HG03097 (cell line): ENCODE results near the gene AGPAT4.
"Not testable (repeated sequence)": the region's sequence is repeated elsewhere in the genome, so short reads cannot be mapped to it uniquely, and the experiment has no call there.

Experiments used
- ATAC-seq: cut with Tn5 transposase; IDR thresholded peaks from one replicate; pipeline ENCODE4 v1.9.1; 2021; ENCODE audit not compliant: unreplicated experiment, low FRiP score

The AGPAT4 gene

DNA sequence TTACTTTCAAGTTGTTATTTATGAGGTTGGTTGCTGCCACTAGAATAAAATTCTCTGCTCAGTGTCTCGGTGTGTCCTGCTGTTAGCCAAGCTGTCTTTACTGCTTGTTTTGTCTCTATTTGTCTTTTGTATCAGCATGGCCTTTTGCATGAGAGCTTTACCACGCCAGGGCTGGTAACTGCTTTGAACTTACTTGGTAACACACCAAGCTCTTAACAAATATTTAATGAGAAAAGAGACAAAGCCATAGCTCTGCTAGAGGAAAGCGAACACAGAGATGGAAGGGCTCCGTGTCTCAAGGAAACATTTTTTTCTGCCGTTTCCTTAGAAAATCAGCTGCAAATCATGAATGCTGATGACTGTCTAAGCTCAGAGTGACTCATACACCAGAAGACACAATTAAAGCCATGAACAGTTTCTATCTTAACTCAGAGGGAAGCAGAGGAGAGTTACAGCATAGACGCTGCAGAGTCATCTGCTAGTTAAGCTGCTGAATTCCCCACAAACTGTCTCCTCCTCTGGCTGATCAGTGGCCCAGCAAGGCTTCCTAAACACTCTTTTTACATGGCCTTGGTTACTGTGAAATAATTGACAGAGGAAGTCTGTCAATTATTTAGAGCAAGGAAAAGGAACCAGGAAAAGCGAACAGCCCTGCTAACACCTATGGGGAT lies 44.8 kb downstream of the AGPAT4 start:
- ATAC-seq: no peak

DNA sequence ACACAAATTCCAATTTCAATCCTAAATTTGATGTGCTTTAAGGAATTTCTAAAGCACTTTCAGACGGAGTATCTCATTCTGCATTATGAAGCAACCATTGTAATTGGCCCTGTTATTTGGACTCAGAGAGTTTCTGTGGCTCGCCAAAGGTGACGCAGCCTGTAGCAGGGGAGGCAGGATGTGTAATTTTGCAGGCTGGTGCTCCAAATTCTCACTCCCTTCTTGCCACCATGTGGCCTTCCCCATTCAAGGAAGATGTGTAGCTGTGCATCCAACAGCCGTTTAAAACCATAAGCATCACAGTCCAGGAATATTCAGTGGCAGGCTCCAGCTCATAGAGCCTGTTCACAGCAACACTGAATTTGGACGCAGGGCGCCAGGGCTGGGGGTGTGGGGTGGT lies 45.8 kb downstream of the AGPAT4 start:
- ATAC-seq: no peak

DNA sequence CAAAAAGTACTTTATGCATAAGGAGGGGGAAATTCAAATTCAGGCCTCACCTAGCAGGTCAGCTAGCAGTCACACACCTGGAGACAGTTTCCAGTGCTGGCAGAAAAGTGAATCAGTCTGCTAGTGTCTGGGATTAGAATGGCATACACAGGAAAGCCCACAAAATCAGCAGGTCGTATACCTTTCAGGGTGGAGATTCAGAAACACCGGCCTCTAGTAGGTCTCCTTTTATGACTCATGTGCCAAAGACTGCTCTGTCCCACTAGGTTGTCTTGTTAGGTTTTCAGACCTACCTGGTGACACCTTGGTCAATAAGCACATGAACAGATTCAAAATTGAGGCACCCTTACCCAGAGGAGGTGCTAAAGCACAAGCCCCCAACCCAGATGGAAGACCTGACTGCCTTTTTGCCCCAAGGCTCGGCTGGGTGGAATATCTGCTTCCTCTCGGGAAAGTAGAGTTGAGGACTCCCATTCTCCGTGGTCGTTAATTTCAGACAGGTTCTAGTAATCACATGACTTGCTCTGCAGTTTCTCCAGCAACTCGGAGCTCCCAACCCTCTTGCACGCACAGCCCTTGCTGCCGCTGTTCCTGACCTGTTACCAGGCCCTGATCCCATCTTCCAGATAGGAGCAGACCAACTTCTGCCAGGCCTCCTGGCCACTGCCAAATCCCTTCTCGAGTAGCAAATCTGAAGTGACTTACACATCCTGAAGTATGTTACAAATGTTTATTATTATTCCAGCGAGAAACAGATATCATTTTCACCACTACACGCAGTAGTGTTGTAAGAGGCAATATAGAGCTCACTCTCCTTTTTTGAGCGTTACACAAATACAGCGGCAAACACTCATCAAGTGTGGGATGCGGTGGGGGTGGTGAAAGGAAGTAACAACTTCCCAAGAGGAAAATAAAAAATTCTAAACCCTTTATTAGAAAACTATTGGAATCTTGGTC lies 46.6 kb downstream of the AGPAT4 start:
- ATAC-seq: no peak

DNA sequence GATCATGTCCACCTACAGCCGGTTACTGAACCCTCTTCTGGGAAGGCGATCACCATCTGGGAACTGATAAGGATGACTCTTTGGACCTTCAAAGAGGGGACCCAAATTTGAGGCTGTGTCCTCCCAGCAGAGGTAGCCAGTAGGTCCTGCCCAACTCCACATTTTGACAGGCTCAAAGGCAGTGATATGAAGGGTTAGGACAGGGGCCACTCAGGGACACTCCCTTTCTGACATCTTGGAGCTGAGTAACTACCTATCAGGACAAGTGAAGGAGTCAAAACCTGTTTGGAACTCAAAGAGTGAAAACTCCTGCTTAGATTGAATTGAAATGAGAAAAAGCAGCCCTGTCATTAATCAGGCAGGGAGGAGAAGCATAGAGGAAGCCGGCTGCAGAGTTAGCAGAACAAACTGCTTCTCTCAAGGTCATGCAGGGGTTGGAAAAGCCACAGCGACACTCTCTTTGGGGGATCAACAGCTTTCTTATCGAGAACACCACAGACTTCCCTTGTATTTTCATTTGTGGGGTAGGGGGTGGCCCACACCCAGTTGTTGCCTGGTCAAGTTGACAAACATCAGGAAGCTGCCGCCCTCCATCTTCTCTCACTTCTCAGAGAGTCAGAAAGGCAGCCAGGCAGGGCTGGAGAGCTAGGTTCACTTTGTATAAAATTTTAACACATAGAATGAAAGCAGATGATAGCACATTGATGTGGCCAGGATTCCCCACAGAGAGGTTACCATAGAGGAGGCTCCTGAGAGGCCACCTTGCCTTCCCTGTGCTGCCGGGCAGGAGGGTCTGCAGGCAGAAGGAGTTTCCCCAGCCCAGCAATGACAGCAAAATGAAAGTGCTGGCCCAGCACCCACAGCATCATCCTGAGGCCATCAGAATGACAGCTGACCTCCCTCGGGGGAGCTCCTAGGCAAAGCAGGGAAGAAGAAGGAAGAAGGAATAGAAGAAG lies 47.6 kb downstream of the AGPAT4 start:
- ATAC-seq: no peak

DNA sequence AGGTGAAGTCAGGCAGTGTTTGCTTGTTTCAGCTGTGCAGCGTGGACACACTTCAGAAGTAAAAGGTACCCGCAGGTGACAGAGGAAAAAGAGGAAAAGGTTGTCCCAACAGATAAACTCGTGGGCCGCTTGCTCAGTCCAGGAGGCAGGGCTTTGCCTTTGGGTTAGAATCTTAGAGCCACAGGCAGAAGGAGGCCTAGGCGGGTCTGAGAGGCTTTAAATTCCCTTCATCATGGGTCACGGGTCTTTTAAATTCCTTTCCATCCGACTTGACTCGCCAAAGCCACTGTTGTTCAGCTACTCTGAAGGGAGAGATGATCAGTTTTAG lies 48.2 kb downstream of the AGPAT4 start:
- no peak for ATAC-seq

DNA sequence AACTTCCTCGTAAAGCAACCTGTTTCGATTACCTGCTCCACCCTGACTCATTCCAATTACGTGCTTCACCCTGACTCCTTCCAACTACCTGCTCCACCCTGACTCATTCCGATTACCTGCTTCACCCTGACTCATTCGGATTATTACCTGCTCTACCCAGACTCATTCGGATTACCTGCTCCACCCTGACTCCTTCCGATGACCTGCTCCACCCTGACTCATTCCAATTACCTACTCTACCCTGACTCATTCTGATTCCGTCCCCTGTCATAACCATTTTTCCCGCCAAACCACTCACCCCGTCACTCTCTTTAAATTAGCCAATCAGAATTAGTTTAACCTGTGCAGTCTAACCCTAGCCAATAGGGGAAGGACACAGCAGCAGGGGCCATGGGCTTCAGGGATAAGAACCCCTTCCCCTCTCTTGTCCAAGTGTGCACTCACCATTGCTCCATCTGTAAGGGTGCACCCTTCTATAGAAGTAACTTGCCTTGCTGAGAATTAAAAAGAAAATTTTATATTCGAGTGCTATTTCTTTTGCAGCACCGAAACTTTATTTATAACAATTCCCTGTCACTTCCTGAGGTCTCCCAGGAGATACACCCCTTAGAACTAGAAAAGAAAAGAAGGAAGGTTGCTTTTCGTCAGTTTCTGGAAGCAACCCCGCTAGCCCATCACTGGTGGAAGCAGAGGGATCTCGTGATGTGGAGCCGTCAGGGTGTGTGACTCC lies 48.7 kb downstream of the AGPAT4 start:
- ATAC-seq: not testable (repeated sequence)

DNA sequence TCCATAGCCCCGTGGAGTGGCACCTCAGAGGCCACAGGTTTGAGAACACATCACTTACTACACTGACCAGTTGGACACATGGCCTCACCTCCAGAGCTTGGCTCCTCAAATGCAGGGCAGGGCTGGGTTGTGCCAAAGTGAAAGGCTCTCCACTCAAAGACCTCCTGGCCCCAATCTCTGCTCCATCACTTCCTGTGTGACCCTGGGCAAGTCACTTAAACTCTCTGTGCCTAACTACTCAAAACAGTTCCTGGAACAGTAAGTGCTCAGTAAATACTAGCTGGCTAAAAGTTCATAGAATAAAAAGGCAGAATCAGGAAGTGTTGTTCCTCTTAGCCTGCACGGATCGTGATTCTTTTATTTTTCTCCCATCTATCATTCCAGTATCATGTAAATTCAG lies 50.2 kb downstream of the AGPAT4 start:
- no peak for ATAC-seq

DNA sequence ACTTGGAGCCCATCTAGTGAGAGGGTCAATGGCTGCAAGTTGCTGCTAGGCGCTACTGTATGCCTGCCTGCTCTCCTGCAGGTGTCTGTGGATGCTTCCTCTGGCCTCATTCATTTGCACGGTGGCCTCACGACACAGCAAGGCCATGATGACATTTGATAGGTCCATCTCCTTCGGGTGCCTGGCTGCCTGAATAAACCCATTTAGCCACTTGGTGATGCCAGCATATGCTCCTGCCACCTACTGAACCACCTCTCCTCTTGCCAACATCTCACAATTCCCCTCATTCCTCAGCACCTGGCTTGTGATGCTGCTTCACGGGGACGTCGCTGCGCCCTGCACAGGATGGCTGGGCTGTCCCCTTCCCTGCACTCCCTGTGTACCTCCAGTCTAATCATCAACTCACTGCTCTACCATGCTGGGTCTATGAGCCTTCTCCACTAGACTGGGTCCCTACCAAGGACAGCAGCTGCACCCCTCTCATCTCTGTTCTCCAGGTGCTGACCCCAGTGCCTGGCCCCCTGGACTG lies 51.1 kb downstream of the AGPAT4 start:
- no peak for ATAC-seq

DNA sequence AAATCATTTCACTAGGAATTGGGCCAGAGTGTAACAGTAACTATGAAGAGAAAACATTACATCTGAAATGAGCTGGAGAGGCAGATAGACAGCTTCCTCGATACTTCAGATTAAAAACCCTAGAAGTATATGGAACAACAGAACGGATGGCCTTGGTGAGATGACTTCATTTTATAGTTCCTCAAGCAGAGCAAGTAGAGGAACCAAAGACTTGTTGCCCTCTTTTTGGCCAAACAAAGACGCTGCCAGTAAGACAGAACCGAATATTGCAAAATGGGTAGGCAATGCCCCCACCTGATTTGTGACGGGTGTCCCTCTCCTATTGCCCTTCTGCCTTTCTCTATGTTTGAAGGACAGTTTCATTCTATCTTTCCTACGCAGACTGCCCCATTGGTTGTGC lies 53.5 kb downstream of the AGPAT4 start:
- ATAC-seq: no peak

DNA sequence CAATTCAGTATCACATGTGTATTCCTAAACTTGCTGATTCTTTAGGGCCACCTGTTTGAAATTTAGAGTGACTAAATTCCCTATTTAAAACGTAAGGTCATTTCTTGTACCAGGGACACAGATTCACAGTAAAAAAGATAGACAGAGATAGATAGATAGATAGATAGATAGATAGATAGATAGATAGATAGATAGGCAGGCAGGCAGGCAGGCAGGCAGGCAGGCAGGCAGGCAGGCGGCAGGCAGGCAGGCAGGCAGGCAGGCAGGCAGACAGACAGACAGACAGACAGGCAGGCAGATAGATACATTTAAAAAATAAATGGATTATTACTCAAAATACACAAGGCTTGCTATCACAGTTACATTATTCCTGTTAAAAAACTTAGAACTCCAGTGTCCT lies 54.2 kb downstream of the AGPAT4 start:
- no peak for ATAC-seq

DNA sequence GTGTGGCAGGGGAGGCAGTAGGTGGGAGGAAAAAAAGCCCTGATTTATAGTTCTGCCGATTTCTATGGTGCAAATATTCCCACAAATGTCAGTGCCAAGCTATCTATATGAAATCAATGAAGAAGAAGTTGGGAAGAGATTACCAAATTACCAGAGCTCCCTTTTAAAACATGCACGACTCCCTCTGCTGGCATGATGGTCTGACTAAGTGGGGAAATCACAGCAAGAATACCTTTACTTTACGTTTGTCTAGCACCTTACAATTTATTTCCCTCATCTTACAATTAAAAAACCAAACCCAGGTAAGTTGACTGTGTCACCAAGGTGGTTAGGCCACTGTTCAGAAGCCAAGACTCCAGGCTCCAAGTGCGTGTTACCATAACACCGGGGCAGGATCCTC lies 55.6 kb downstream of the AGPAT4 start:
- ATAC-seq: no peak

DNA sequence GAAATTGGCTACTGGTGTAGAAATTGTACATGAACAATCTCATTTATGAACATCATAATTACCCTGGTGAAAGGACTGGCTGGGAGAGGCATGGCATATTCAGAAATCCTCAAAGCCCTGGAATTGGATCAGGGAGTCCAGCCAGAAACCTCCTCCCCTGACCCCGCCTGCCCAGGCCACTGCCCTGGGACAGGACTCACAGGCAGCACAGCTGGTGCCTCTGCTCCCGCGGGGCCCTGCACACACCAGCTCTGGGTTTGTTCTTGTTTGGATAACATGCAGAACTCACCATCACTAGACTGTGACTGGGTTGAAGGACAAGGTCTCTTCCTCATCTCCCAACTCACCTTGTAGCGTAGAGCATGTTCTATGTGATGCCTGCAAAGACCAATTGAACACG lies 56.2 kb downstream of the AGPAT4 start:
- no peak for ATAC-seq

DNA sequence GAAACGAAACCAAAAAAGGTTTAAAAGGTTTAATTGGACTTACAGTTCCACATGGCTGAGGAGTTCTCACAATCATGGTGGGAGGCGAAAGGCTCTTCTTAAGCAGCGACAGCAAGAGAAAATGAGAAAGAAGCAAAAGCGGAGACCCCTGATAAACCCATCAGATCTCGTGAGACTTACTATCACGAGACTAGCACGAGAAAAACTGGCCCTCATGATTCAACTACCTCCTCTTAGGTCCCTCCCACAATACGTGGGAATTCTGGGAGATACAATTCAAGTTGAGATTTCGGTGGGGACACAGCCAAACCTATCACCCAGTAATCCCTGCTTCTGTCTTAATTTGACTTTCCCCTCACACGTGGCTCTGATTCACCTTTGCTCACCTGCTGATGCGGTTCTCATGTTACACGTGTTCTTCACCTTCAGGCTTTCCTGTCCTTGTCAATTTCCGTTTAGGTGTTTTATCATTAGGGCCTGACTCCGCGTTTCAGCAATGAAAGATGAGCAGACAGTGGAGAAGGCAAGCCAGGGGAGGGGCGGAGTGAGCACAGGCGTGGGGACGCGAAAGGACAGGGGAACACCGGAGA lies 57.1 kb downstream of the AGPAT4 start:
- ATAC-seq: no peak

DNA sequence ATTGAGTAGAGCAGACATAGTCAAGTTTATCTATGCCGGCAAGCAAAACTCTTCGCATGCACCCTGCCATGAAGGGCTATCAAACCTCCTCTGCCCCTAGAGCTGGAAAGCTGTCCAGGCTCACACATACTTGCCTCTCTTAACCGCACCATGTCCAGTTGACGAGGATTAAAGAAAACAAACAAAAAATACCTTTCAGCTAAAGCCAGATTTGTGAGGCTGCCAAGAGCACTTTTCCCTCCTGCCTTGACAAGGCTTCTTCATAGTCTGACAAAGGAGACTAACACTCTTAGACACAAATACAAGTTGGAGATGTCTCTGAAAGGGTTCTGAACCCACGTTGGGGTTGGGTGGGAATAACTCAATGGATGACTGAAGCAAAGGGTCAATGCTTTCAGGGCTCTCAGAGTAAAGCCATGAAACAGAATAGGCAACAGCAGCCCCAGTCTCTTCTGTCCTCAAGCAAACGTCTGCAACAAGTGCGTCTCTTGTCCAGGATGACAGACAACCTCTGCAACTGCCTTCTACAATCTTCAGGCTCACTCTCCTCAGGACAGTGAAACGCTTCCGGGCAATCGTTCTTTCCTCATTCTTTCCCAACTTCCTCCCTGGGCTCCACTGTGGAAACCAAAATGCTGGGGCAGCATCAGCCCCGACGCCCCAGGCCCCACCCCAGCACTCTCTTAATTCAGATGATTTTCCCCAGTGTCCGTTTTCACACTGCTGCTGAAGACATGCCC lies 57.8 kb downstream of the AGPAT4 start:
- ATAC-seq: no peak

DNA sequence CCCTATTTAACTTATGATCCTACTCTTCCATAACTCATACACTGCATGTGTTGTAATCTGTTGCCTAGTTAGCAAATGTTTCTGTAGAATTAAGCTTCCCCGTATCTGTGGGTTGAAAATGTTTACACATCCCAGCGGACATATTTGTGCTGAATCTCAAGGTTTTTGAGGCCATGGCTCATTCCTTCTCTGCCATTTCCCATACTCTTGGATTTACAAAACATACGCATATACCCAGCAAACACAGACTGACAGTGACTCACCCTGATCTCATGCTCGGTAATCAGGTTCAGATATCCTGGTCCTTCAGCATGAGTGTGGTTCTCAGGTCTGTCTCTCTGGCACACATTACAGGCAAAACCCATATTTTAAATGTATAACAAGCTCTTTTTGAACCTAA lies 58.7 kb downstream of the AGPAT4 start:
- ATAC-seq: no peak

DNA sequence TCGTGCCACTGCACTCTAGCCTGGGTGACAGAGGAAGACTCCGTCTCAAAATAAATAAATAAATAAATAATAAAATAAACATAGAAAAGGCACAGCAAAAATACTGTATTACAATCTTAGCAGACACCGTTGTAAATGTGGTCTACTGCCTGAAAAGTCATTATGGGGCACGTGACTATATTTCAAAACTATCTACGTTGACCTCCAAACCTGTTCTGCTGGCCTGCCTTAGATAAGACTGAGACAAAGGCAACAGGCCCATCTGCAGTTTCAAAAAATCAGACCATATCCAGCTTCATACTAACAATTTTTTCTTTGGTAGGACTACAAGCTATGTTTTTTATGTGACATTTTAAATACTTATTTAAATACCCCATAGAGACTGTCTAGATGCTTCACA lies 59.1 kb downstream of the AGPAT4 start:
- ATAC-seq: no peak

DNA sequence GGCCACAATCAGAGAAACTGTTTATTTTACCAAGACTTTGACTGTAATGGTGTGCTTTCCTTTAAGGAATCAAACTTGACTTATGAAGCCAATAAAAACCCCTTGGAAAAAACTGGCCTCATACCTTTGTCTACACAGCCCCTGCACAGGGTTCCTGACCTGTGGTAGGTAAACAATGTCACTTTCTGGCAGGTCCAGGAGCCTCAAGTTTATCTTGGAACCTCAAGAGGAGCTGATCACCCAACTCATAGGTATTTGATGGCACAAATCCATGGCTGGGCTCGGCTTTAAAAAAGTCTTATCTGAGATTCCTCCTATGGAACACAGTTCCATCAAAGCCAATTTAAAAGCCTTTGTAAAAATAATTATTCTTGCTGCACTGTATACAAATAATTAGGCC lies 61.0 kb downstream of the AGPAT4 start:
- no peak for ATAC-seq

DNA sequence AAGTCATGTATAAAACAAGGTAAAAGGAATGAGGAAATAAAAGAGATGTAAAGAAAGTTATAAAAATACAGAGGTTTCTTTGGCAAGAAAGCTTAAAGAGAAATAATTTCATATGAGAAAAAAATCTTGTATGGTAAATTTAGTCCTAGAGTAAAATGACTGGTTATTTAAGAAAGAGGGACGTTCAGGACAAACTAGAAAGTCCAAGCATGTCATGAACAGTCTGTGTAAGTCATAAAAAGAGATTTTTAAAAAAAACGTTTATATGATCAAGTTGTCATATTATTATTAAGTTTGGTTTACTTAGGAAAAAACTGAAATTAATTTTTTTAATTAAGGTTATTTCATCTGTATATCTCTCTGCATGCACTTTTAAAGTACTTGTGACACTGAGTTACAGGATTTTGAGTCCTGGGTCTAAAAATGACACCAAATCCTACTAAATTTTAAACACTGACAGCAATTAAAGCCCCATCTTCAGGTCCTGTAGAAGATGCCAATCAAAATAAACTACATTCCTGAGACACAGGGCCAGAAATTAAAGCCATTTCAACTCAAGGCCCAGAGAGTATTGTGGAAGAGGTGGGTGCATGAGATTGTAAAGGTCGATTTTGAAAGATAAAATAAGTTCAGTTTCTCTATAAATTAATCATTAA lies 62.4 kb downstream of the AGPAT4 start:
- no peak for ATAC-seq

DNA sequence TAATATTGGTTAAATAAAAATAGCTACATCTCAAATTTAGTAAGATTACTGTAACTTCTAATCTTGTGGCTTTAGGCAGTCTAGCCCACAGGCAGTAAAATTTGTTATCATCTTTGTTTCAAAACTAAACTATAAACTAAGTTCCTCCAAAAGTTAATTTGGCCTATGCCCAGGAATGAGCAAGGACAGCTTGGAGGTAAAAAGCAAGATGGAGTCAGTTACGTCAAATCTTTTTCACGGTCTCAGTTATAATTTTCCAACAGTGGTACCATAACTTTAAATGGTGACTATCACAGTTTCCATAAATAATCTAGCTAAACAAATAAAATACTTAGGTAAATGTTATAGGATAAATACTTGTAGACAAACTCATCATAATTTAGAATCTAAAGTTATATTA lies 63.0 kb downstream of the AGPAT4 start:
- ATAC-seq: no peak
